HCT116 (cell line): ENCODE data around the gene KLHL40. TPM values are rescaled to one million over a fixed set of nuclear protein-coding genes. Genes with fewer than 3 reads are reported as not detected.

Source experiments
- ATAC-seq: fragments of 200-7000 bp; cut with Tn5 transposase; 2 replicates; pipeline ENCODE4 v1.9.1; 2020; ENCODE audit warnings: mild to moderate bottlenecking, moderate library complexity
- BruUV-seq: library from RNA; stranded (reverse); fragments of 400-500 nt; replicated peaks from 2 replicates; lab custom pipeline; 2021; lab: Mats Ljungman, UMichigan
- CTCF ChIA-PET: fragments of 300-600 bp; sonication (Branson Sonifier 250); formaldehyde crosslinking; loops from one replicate; lab custom pipeline; 2021; ENCODE audit warnings: antibody characterized with exemption; lab: Charles Lee
- POLR2A ChIA-PET: fragments of 300-600, 350-600 bp; sonication (Branson Sonifier 250); formaldehyde crosslinking; loops from one replicate; lab custom pipeline; 2021; ENCODE audit warnings: antibody characterized with exemption; lab: Charles Lee
- RAD21 ChIA-PET, 2 experiments: fragments of 300-600 bp; sonication (Branson Sonifier 250); formaldehyde crosslinking; loops; one replicate each; lab custom pipeline; 2023; ENCODE audit warnings: low total read pairs in 2 of 2; ENCODE audit not compliant: uncharacterized antibody in 2 of 2, unreplicated experiment in 2 of 2, low non-redundant PET in 1 of 2; lab: Charles Lee
- DNase-seq: peaks from one replicate; pipeline ENCODE4 v3.0.0-alpha.2; 2010; ENCODE audit warnings: low read depth, low spot score
- H2AFZ ChIP-seq: fragments of 200-600 bp; shearing (Covaris generic), sonication (generic); 2 replicates; pipeline ENCODE4 v1.6.1; 2017; ENCODE audit warnings: low read depth, mixed run types, mixed read lengths, antibody characterized with exemption, low read length; ENCODE audit not compliant: poor library complexity, severe bottlenecking
- H3K27ac ChIP-seq: 2 replicates; pipeline ENCODE4 v1.5.1; 2012; ENCODE audit warnings: low read depth, low read length
- H3K27me3 ChIP-seq: fragments of 200-600 bp; sonication (generic); 2 replicates; pipeline ENCODE4 v1.6.1; 2016; ENCODE audit warnings: mixed run types, low read length, mixed read lengths; ENCODE audit not compliant: insufficient read depth
- H3K36me3 ChIP-seq, 2 experiments: fragments of 200-500 bp in 1 of 2; fragments of 200-600 bp in 1 of 2; sonication (Bioruptor generic) in 1 of 2; sonication (generic) in 1 of 2; 2 replicates each; pipeline versions ENCODE4 v1.5.1 to v1.6.1; 2014 to 2016; ENCODE audit warnings: low read length in 2 of 2, inconsistent platforms in 1 of 2, mixed read lengths in 1 of 2, mixed run types in 1 of 2; ENCODE audit not compliant: insufficient read depth in 2 of 2, control insufficient read depth in 1 of 2
- H3K4me1 ChIP-seq, 2 experiments: fragments of 200-600 bp in 1 of 2; sonication (generic) in 1 of 2; 2 replicates each; pipeline versions ENCODE4 v1.5.1 to v1.6.1; 2012 to 2017; ENCODE audit warnings: low read length in 2 of 2, inconsistent platforms in 1 of 2, mild to moderate bottlenecking in 1 of 2, mixed read lengths in 1 of 2, mixed run types in 1 of 2, moderate library complexity in 1 of 2; ENCODE audit not compliant: insufficient read depth in 2 of 2, control insufficient read depth in 1 of 2
- H3K4me2 ChIP-seq: fragments of 200-600 bp; sonication (generic); 2 replicates; pipeline ENCODE4 v1.6.1; 2017; ENCODE audit warnings: mixed run types, low read length, mixed read lengths
- H3K4me3 ChIP-seq, 2 experiments: fragments of 200-600 bp in 1 of 2; sonication (generic) in 1 of 2; replicated peaks in 1 of 2; 2 replicates each; pipeline ENCODE4 v1.5.1; 2011 to 2016; ENCODE audit warnings: low read length in 2 of 2, control low read depth in 1 of 2, low read depth in 1 of 2, mild to moderate bottlenecking in 1 of 2, mixed read lengths in 1 of 2, mixed run types in 1 of 2
- H3K79me2 ChIP-seq: fragments of 200-600 bp; sonication (generic); 2 replicates; pipeline ENCODE4 v1.6.1; 2017; ENCODE audit warnings: mild to moderate bottlenecking, mixed run types, low read length, moderate library complexity, mixed read lengths; ENCODE audit not compliant: insufficient read depth
- H3K9ac ChIP-seq: fragments of 200-600 bp; sonication (generic); 2 replicates; pipeline ENCODE4 v1.6.1; 2016; ENCODE audit warnings: low read length, mixed read lengths
- H3K9me2 ChIP-seq: fragments of 200-600 bp; sonication (generic), shearing (Covaris generic); 2 replicates; pipeline ENCODE4 v1.6.1; 2017; ENCODE audit warnings: mixed run types, mild to moderate bottlenecking, moderate library complexity; ENCODE audit not compliant: insufficient read depth
- H3K9me3 ChIP-seq, 2 experiments: fragments of 200-500 bp in 1 of 2; fragments of 200-600 bp in 1 of 2; sonication (Bioruptor generic) in 1 of 2; sonication (generic) in 1 of 2; 2 replicates each; pipeline ENCODE4 v1.6.1; 2014 to 2017; ENCODE audit warnings: low read length in 2 of 2, mixed read lengths in 2 of 2, inconsistent platforms in 1 of 2, low read depth in 1 of 2, mild to moderate bottlenecking in 1 of 2, mixed run types in 1 of 2, moderate library complexity in 1 of 2; ENCODE audit not compliant: control insufficient read depth in 1 of 2, insufficient read depth in 1 of 2
- H4K20me1 ChIP-seq: fragments of 200-600 bp; sonication (generic), shearing (Covaris generic); 2 replicates; pipeline ENCODE4 v1.6.1; 2017; ENCODE audit warnings: mixed run types, mild to moderate bottlenecking, moderate library complexity; ENCODE audit not compliant: insufficient read depth
- ATF3 ChIP-seq: IDR thresholded peaks from 2 replicates; pipeline ENCODE4 v1.6.1; 2012
- CBX3 ChIP-seq: IDR thresholded peaks from 2 replicates; pipeline ENCODE4 v1.6.1; 2012; ENCODE audit warnings: low read depth
- EGR1 ChIP-seq: IDR thresholded peaks from 2 replicates; pipeline ENCODE4 v1.6.1; 2012; ENCODE audit warnings: low read depth
- EZH2 ChIP-seq: fragments of 200-600 bp; sonication (generic); IDR thresholded peaks from 2 replicates; pipeline ENCODE4 v1.6.1; 2017; ENCODE audit warnings: antibody characterized with exemption, mixed run types
- EZH2phosphoT487 ChIP-seq: fragments of 200-600 bp; IDR thresholded peaks from 2 replicates; pipeline ENCODE4 v1.6.1; 2018; ENCODE audit warnings: antibody characterized with exemption, borderline replicate concordance
- FOSL1 ChIP-seq: IDR thresholded peaks from 2 replicates; pipeline ENCODE4 v1.6.1; 2012; ENCODE audit warnings: low read depth
- POLR2AphosphoS5 ChIP-seq: IDR thresholded peaks from 2 replicates; pipeline ENCODE4 v1.6.1; 2011; ENCODE audit warnings: mild to moderate bottlenecking, low read depth, low read length, moderate library complexity
- RAD21 ChIP-seq: IDR thresholded peaks from 2 replicates; pipeline ENCODE4 v1.6.1; 2012; ENCODE audit warnings: low read depth, mild to moderate bottlenecking
- REST ChIP-seq: IDR thresholded peaks from 2 replicates; pipeline ENCODE4 v1.6.1; 2012; ENCODE audit warnings: low read depth
- SIN3A ChIP-seq: IDR thresholded peaks from 2 replicates; pipeline ENCODE4 v1.6.1; 2012; ENCODE audit warnings: low read depth
- SP1 ChIP-seq: IDR thresholded peaks from 2 replicates; pipeline ENCODE4 v1.6.1; 2012; ENCODE audit warnings: low read depth
- SRF ChIP-seq: IDR thresholded peaks from 2 replicates; pipeline ENCODE4 v1.6.1; 2012; ENCODE audit warnings: low read depth
- YY1 ChIP-seq: IDR thresholded peaks from 2 replicates; pipeline ENCODE4 v1.6.1; 2011; ENCODE audit warnings: low read length, low read depth, moderate library complexity, mild to moderate bottlenecking; ENCODE audit not compliant: insufficient replicate concordance; ENCODE audit errors: extremely low read depth
- ZFX ChIP-seq: fragments of 450-650 bp; IDR thresholded peaks from 2 replicates; pipeline ENCODE4 v1.6.1; 2017
- ZNF274 ChIP-seq: fragments of 200-500 bp; sonication (Bioruptor generic); IDR thresholded peaks from 2 replicates; pipeline ENCODE4 v1.6.1; 2014; ENCODE audit warnings: mild to moderate bottlenecking, low read depth, low read length, inconsistent platforms
- intact Hi-C: fragments of 100-400 bp; cut with micrococcal nuclease; formaldehyde crosslinking; loops from 2 replicates; pipeline ENCODE4 v1.10.0; 2022
- total RNA-seq: library from RNA; stranded (reverse); gene quantifications from one replicate; pipeline ENCODE4 v1.2.1, GENCODE V29; 2021; ENCODE audit not compliant: unreplicated experiment
- TF ChIP-seq, protein P1 (sequence below), 3 experiments: fragments of 200-600 bp in 1 of 3; sonication (generic) in 1 of 3; IDR thresholded peaks in 2 of 3; conservative IDR thresholded peaks in 1 of 3; 2 replicates each; pipeline ENCODE4 v1.5.1; 2012 to 2017; ENCODE audit warnings: low read depth in 2 of 3, low read length in 2 of 3, antibody characterized with exemption in 1 of 3, borderline replicate concordance in 1 of 3, control low read depth in 1 of 3, mild to moderate bottlenecking in 1 of 3, mixed read lengths in 1 of 3, mixed run types in 1 of 3, moderate library complexity in 1 of 3; ENCODE audit not compliant: insufficient read depth in 1 of 3
- TF ChIP-seq, protein P2 (sequence below): IDR thresholded peaks from 2 replicates; pipeline ENCODE4 v1.6.1; 2011; ENCODE audit warnings: mild to moderate bottlenecking, low read length, moderate library complexity; ENCODE audit not compliant: insufficient replicate concordance; ENCODE audit errors: extremely low read depth

KLHL40 gene
- total RNA-seq, 1 experiment from 2014 or later: not detected

- POLR2A ChIA-PET: no interaction called here
These were observed 4.9 kb downstream of the KLHL40 start for GRCh38 chr3:42690191-42690590.

More at GRCh38 chr3:42690191-42690590, 4.9 kb downstream of the KLHL40 start:
- H3K27ac ChIP-seq: no peak overlapping the region
- ChIA-PET RAD21 (no interaction called here), CTCF (no interaction called here)
- no peaks in the 10 kb centered on the region for H3K9me2 ChIP-seq
- no peaks in the 10 kb centered on the region for H3K36me3 ChIP-seq
- no peak for DNase-seq
- peaks cover 0 to 2% of the 10 kb centered on the region in 2 experiments; a peak in 1 of 4 replicates for H3K4me1 ChIP-seq
- H3K4me3 ChIP-seq: no peak overlapping the region
- intact Hi-C loops: no loop called here
- BruUV-seq: no TSS peak
- TF ChIP-seq FOSL1 (no peak), EGR1 (no peak), YY1 (no peak), EZH2phosphoT487 (no peak), ZNF274 (no peak), ATF3 (no peak), CBX3 (no peak), EZH2 (no peak), POLR2AphosphoS5 (no peak), RAD21 (no peak), REST (no peak), SRF (no peak), SIN3A (no peak), SP1 (no peak), ZFX (no peak)
- TF ChIP-seq, protein P1, sequence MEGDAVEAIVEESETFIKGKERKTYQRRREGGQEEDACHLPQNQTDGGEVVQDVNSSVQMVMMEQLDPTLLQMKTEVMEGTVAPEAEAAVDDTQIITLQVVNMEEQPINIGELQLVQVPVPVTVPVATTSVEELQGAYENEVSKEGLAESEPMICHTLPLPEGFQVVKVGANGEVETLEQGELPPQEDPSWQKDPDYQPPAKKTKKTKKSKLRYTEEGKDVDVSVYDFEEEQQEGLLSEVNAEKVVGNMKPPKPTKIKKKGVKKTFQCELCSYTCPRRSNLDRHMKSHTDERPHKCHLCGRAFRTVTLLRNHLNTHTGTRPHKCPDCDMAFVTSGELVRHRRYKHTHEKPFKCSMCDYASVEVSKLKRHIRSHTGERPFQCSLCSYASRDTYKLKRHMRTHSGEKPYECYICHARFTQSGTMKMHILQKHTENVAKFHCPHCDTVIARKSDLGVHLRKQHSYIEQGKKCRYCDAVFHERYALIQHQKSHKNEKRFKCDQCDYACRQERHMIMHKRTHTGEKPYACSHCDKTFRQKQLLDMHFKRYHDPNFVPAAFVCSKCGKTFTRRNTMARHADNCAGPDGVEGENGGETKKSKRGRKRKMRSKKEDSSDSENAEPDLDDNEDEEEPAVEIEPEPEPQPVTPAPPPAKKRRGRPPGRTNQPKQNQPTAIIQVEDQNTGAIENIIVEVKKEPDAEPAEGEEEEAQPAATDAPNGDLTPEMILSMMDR (IDR thresholded peaks at IDR 0.05 in 2 of 3, conservative IDR thresholded peaks at IDR 0.05 in 1 of 3; ENCODE audit: borderline replicate concordance in 1 of 3, insufficient read depth in 1 of 3, low read depth in 2 of 3, low read length in 2 of 3): no peak
- TF ChIP-seq, protein P2, sequence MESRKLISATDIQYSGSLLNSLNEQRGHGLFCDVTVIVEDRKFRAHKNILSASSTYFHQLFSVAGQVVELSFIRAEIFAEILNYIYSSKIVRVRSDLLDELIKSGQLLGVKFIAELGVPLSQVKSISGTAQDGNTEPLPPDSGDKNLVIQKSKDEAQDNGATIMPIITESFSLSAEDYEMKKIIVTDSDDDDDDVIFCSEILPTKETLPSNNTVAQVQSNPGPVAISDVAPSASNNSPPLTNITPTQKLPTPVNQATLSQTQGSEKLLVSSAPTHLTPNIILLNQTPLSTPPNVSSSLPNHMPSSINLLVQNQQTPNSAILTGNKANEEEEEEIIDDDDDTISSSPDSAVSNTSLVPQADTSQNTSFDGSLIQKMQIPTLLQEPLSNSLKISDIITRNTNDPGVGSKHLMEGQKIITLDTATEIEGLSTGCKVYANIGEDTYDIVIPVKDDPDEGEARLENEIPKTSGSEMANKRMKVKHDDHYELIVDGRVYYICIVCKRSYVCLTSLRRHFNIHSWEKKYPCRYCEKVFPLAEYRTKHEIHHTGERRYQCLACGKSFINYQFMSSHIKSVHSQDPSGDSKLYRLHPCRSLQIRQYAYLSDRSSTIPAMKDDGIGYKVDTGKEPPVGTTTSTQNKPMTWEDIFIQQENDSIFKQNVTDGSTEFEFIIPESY: no peak
- no peaks in the 10 kb centered on the region for H3K79me2 ChIP-seq
- no peaks in the 10 kb centered on the region for H4K20me1 ChIP-seq
- H3K4me2 ChIP-seq: no peak overlapping the region
- no peak overlapping the region for H2AFZ ChIP-seq
- no peak overlapping the region for H3K9ac ChIP-seq
- H3K27me3 ChIP-seq: peaks cover 3% of the 10 kb centered on the region; the same call in 1 of the 2 replicates
- ATAC-seq: no peak
- no peaks in the 10 kb centered on the region for H3K9me3 ChIP-seq
